ENCODE results near the gene PER3. TPM values are rescaled to one million over a fixed set of nuclear protein-coding genes. Genes with fewer than 3 reads are reported as not detected.

Gene PER3
- polyA plus RNA-seq, 1 donor (not counting 4 experiments of a cell fraction or from before 2014, with no cell fraction given), result 7.0 TPM

- no peak for DNase-seq (ENCODE audit: low read depth, low spot score)
- Histone ChIP-seq H3K9me3 (ENCODE audit: control insufficient read depth, low read depth, low read length) (no peaks in the 10 kb centered on the region), H3K9ac (ENCODE audit: control insufficient read depth, extremely low read depth, insufficient read depth, low read length) (no peak overlapping the region), H3K4me1 (ENCODE audit: control insufficient read depth, extremely low read depth, insufficient read depth, low read length) (peaks cover 4% of the 10 kb centered on the region), H3K27ac (ENCODE audit: control insufficient read depth, insufficient read depth, low read length) (no peak overlapping the region), H3K4me3 (ENCODE audit: control insufficient read depth in 2 of 3, extremely low read depth in 1 of 3, insufficient read depth in 2 of 3, low read depth in 1 of 3, low read length in 3 of 3) (no peak overlapping the region), H4K20me1 (ENCODE audit: control insufficient read depth, extremely low read depth, insufficient read depth, low read length) (no peaks in the 10 kb centered on the region), H3K79me2 (ENCODE audit: control insufficient read depth, insufficient read depth, low read length) (no peaks in the 10 kb centered on the region), H2AFZ (ENCODE audit: control insufficient read depth, low read length) (no peak overlapping the region), H3K9me1 (ENCODE audit: control insufficient read depth, extremely low read depth, insufficient read depth, low read length) (no peaks in the 10 kb centered on the region), H3K4me2 (ENCODE audit: control insufficient read depth, extremely low read depth, insufficient read depth, low read depth, low read length) (no peak overlapping the region), H3K27me3 (ENCODE audit: control insufficient read depth, extremely low read depth, insufficient read depth, low read length) (peaks cover 4% of the 10 kb centered on the region), H3K36me3 (ENCODE audit: control insufficient read depth in 2 of 2, extremely low read depth in 1 of 2, insufficient read depth in 2 of 2, low read length in 2 of 2) (no peaks in the 10 kb centered on the region)
- TF ChIP-seq CTCF (optimal IDR thresholded peaks at IDR 0.05 in 1 of 3, IDR thresholded peaks at IDR 0.05 in 1 of 3, conservative IDR thresholded peaks at IDR 0.05 in 1 of 3; ENCODE audit: extremely low read depth in 1 of 3, insufficient read depth in 2 of 3, low read length in 3 of 3), result no peak
- no peak for TF ChIP-seq EZH2 (IDR thresholded peaks at IDR 0.05; ENCODE audit: low read length)
- dilution Hi-C loops (cut with MboI; ENCODE audit: extremely low pct_ligation_motif_present, low sequenced_read_pairs), result no loop called here
- no peak for FAIRE-seq
Measured at GRCh38 chr1:7884757-7885156, 100.7 kb downstream of the PER3 start.

- H3K9me3 ChIP-seq (ENCODE audit: control insufficient read depth, low read depth, low read length), result no peaks in the 10 kb centered on the region
- no peaks in the 10 kb centered on the region for H3K9me1 ChIP-seq (ENCODE audit: control insufficient read depth, extremely low read depth, insufficient read depth, low read length)
- peak overlapping the region; percentile 63 for H3K4me2 ChIP-seq (ENCODE audit: control insufficient read depth, extremely low read depth, insufficient read depth, low read depth, low read length)
- H3K9ac ChIP-seq (ENCODE audit: control insufficient read depth, extremely low read depth, insufficient read depth, low read length), result no peak overlapping the region
- FAIRE-seq (no peak), DNase-seq (ENCODE audit: low read depth, low spot score) (peak; percentile 49)
- H3K4me3 ChIP-seq (ENCODE audit: control insufficient read depth in 2 of 3, extremely low read depth in 1 of 3, insufficient read depth in 2 of 3, low read depth in 1 of 3, low read length in 3 of 3), result peak overlapping the region; percentile 6 to 44 (median 15)
- no peaks in the 10 kb centered on the region for H3K79me2 ChIP-seq (ENCODE audit: control insufficient read depth, insufficient read depth, low read length)
- H3K36me3 ChIP-seq (ENCODE audit: control insufficient read depth in 2 of 2, extremely low read depth in 1 of 2, insufficient read depth in 2 of 2, low read length in 2 of 2), result no peaks in the 10 kb centered on the region
- TF ChIP-seq CTCF (optimal IDR thresholded peaks at IDR 0.05 in 1 of 3, IDR thresholded peaks at IDR 0.05 in 1 of 3, conservative IDR thresholded peaks at IDR 0.05 in 1 of 3; ENCODE audit: extremely low read depth in 1 of 3, insufficient read depth in 2 of 3, low read length in 3 of 3) (no peak), EZH2 (IDR thresholded peaks at IDR 0.05; ENCODE audit: low read length) (no peak)
- dilution Hi-C loops (cut with MboI; ENCODE audit: extremely low pct_ligation_motif_present, low sequenced_read_pairs), result no loop called here
- H3K27ac ChIP-seq (ENCODE audit: control insufficient read depth, insufficient read depth, low read length), result no peak overlapping the region
- H2AFZ ChIP-seq (ENCODE audit: control insufficient read depth, low read length), result peak overlapping the region; percentile 13
- H3K4me1 ChIP-seq (ENCODE audit: control insufficient read depth, extremely low read depth, insufficient read depth, low read length), result peaks cover 4% of the 10 kb centered on the region
- peaks cover 4% of the 10 kb centered on the region for H3K27me3 ChIP-seq (ENCODE audit: control insufficient read depth, extremely low read depth, insufficient read depth, low read length)
- H4K20me1 ChIP-seq (ENCODE audit: control insufficient read depth, extremely low read depth, insufficient read depth, low read length), result no peaks in the 10 kb centered on the region
Measured at GRCh38 chr1:7885513-7886404, 101.7 kb downstream of the PER3 start.
